Keratinocyte (primary cell): ENCODE data around the gene PHETA1. TPM values are rescaled to one million over a fixed set of nuclear protein-coding genes. Genes with fewer than 3 reads are reported as not detected.

Experiments used
- DNase-seq: peaks from one replicate; pipeline ENCODE4 v3.0.0-alpha.2; 2011; ENCODE audit warnings: low read depth, missing footprints, low spot score
- FAIRE-seq: peaks from 2 replicates; lab custom pipeline; 2011; peaks lifted over from hg19 to GRCh38; lab: Jason Lieb, UNC
- H2AFZ ChIP-seq: 2 replicates; pipeline ENCODE4 v1.6.0; 2012; ENCODE audit warnings: low read length, control low read depth, inconsistent platforms; ENCODE audit not compliant: control insufficient read depth
- H3K27ac ChIP-seq: 2 replicates; pipeline ENCODE4 v1.5.1; 2011; ENCODE audit warnings: low read length; ENCODE audit not compliant: control insufficient read depth, insufficient read depth
- H3K27me3 ChIP-seq: 3 replicates; pipeline ENCODE4 v1.6.0; 2011; ENCODE audit warnings: low read length; ENCODE audit not compliant: control insufficient read depth, insufficient read depth; ENCODE audit errors: extremely low read depth
- H3K36me3 ChIP-seq, 2 experiments: 2 replicates in 1 of 2; 3 replicates in 1 of 2; pipeline ENCODE4 v1.5.1; 2011; ENCODE audit warnings: low read length in 2 of 2, mild to moderate bottlenecking in 1 of 2; ENCODE audit not compliant: control insufficient read depth in 2 of 2, insufficient read depth in 2 of 2; ENCODE audit errors: extremely low read depth in 1 of 2
- H3K4me1 ChIP-seq: 3 replicates; pipeline ENCODE4 v1.5.1; 2011; ENCODE audit warnings: low read length; ENCODE audit not compliant: control insufficient read depth, insufficient read depth; ENCODE audit errors: extremely low read depth
- H3K4me2 ChIP-seq: 3 replicates; pipeline ENCODE4 v1.6.0; 2011; ENCODE audit warnings: low read depth, low read length; ENCODE audit not compliant: control insufficient read depth, insufficient read depth; ENCODE audit errors: extremely low read depth
- H3K4me3 ChIP-seq, 3 experiments: fragments of 200-600 bp in 1 of 3; sonication (generic) in 1 of 3; 2 replicates in 2 of 3; 3 replicates in 1 of 3; pipeline ENCODE4 v1.5.1; 2011 to 2016; ENCODE audit warnings: low read length in 3 of 3, mild to moderate bottlenecking in 3 of 3, control low read depth in 2 of 3, inconsistent platforms in 1 of 3, low read depth in 1 of 3, mixed read lengths in 1 of 3, mixed run types in 1 of 3, moderate library complexity in 1 of 3; ENCODE audit not compliant: control insufficient read depth in 2 of 3, insufficient read depth in 2 of 3; ENCODE audit errors: extremely low read depth in 1 of 3
- H3K79me2 ChIP-seq: 2 replicates; pipeline ENCODE4 v1.6.0; 2012; ENCODE audit warnings: low read length; ENCODE audit not compliant: control insufficient read depth, insufficient read depth
- H3K9ac ChIP-seq: 3 replicates; pipeline ENCODE4 v1.6.0; 2011; ENCODE audit warnings: low read length; ENCODE audit not compliant: control insufficient read depth, insufficient read depth; ENCODE audit errors: extremely low read depth
- H3K9me1 ChIP-seq: 3 replicates; pipeline ENCODE4 v1.6.0; 2011; ENCODE audit warnings: low read length; ENCODE audit not compliant: control insufficient read depth, insufficient read depth; ENCODE audit errors: extremely low read depth
- H3K9me3 ChIP-seq: 2 replicates; pipeline ENCODE4 v1.5.1; 2012; ENCODE audit warnings: low read depth, low read length; ENCODE audit not compliant: control insufficient read depth
- H4K20me1 ChIP-seq: 3 replicates; pipeline ENCODE4 v1.6.0; 2011; ENCODE audit warnings: low read length; ENCODE audit not compliant: control insufficient read depth, insufficient read depth; ENCODE audit errors: extremely low read depth
- EZH2 ChIP-seq: IDR thresholded peaks from one replicate; pipeline ENCODE4 v1.6.1; 2012; ENCODE audit warnings: inconsistent platforms, mild to moderate bottlenecking, low read length, moderate library complexity
- dilution Hi-C: fragments of 300-500 bp; cut with MboI; formaldehyde crosslinking; loops from one replicate; pipeline ENCODE4 v1.7.0; 2020; ENCODE audit warnings: low sequenced_read_pairs; ENCODE audit not compliant: extremely low pct_ligation_motif_present
- polyA plus RNA-seq, 5 experiments: library from polyadenylated mRNA; depleted of rRNA in 3 of 5; stranded (reverse) in 3 of 5; stranded (forward) in 1 of 5; unstranded in 1 of 5; fragments of >200 nt; gene quantifications; 1 replicate in 1 of 5; 2 replicates in 3 of 5; 3 replicates in 1 of 5; pipeline versions ENCODE4 v1.2.1 to v1.2.3, GENCODE V29; 2011 to 2012; ENCODE audit warnings: missing spikeins in 2 of 5, low read depth in 1 of 5, low replicate concordance in 1 of 5
- small RNA-seq, 3 experiments: library from RNA; depleted of rRNA; stranded (forward); fragments of <200 nt; gene quantifications; one replicate each; pipeline ENCODE3, GENCODE V24; 2012; ENCODE audit warnings: low read depth in 3 of 3, low replicate concordance in 1 of 3; ENCODE audit not compliant: insufficient read length in 3 of 3
- TF ChIP-seq, protein P1 (sequence below), 3 experiments: IDR thresholded peaks in 1 of 3; conservative IDR thresholded peaks in 1 of 3; optimal IDR thresholded peaks in 1 of 3; 2 replicates in 2 of 3; 3 replicates in 1 of 3; pipeline versions ENCODE3 to v1.5.1; 2011; ENCODE audit warnings: low read length in 3 of 3, mild to moderate bottlenecking in 3 of 3, moderate library complexity in 2 of 3, control low read depth in 1 of 3, inconsistent platforms in 1 of 3; ENCODE audit not compliant: insufficient read depth in 2 of 3; ENCODE audit errors: extremely low read depth in 1 of 3

PHETA1 gene
- polyA plus RNA-seq, 1 donor (not counting 4 experiments of a cell fraction or from before 2014, with no cell fraction given) = 1.7 TPM

DNA sequence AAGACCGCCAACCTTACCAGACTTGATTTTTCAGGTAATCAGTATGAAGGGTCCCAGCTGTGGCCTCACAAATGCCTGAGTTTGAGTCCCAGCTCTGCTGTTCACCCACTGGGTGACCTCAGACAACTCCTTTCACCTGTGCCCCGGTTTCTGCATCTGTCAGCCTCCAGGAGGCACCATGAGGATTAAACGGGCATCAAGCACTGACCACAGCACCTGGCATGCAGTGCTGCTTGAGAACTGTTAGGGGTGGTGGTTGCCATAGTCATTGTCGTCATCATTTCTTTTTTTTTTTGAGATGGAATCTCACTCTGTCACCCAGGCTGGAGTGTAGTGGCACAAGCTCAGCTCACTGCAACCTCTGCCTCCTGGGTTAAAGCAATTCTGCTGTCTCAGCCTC lies 57.9 kb downstream of the PHETA1 start:
- no peak overlapping the region for H3K27ac ChIP-seq
- H3K27me3 ChIP-seq = no peaks in the 10 kb centered on the region
- H3K79me2 ChIP-seq = no peaks in the 10 kb centered on the region
- H3K9me3 ChIP-seq = peaks cover 5% of the 10 kb centered on the region
- dilution Hi-C loops = no loop called here
- no peak overlapping the region for H3K4me3 ChIP-seq
- no peaks in the 10 kb centered on the region for H3K4me1 ChIP-seq
- TF ChIP-seq EZH2 = no peak
- TF ChIP-seq, protein P1, sequence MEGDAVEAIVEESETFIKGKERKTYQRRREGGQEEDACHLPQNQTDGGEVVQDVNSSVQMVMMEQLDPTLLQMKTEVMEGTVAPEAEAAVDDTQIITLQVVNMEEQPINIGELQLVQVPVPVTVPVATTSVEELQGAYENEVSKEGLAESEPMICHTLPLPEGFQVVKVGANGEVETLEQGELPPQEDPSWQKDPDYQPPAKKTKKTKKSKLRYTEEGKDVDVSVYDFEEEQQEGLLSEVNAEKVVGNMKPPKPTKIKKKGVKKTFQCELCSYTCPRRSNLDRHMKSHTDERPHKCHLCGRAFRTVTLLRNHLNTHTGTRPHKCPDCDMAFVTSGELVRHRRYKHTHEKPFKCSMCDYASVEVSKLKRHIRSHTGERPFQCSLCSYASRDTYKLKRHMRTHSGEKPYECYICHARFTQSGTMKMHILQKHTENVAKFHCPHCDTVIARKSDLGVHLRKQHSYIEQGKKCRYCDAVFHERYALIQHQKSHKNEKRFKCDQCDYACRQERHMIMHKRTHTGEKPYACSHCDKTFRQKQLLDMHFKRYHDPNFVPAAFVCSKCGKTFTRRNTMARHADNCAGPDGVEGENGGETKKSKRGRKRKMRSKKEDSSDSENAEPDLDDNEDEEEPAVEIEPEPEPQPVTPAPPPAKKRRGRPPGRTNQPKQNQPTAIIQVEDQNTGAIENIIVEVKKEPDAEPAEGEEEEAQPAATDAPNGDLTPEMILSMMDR (optimal IDR thresholded peaks at IDR 0.05 in 1 of 3, IDR thresholded peaks at IDR 0.05 in 1 of 3, conservative IDR thresholded peaks at IDR 0.05 in 1 of 3; ENCODE audit: extremely low read depth in 1 of 3, insufficient read depth in 2 of 3, low read length in 3 of 3) = no peak
- FAIRE-seq (no peak), DNase-seq (no peak)
- no peaks in the 10 kb centered on the region for H3K36me3 ChIP-seq
- no peak overlapping the region for H3K4me2 ChIP-seq
- H3K9me1 ChIP-seq = no peaks in the 10 kb centered on the region
- no peak overlapping the region for H2AFZ ChIP-seq
- H3K9ac ChIP-seq = no peak overlapping the region
- no peaks in the 10 kb centered on the region for H4K20me1 ChIP-seq

Small RNA genes within 50 kb of the gene (small RNA-seq; reads per million reads assigned to genes)
- gene RNA5SP373 = 0 reads per million in 3 experiments

Other genes starting within 250 kb of the PHETA1 start
- 4.2 to 11.3 TPM (median 7.7 TPM) in 3 replicates for gene SH2B3, start 36.8 kb upstream of the PHETA1 start, polyA plus RNA-seq
- gene ATXN2, start 230.2 kb upstream of the PHETA1 start, polyA plus RNA-seq = 16.9 to 24.1 TPM (median 19.6 TPM) in 3 replicates